ENCODE data around the gene LONP2.
"Not testable (repeated sequence)": the region's sequence is repeated elsewhere in the genome, so short reads cannot be mapped to it uniquely, and the experiment has no call there.

The LONP2 gene

GRCh38 chr16:48235556-48236136, 8.5 kb upstream of the LONP2 start:
- no peak for DNase-seq (ENCODE audit: low read depth in 2 of 2, low spot score in 1 of 2)

- no peak for DNase-seq (ENCODE audit: low read depth in 2 of 2, low spot score in 1 of 2)
Measured at GRCh38 chr16:48236286-48236685, 7.8 kb upstream of the LONP2 start.

- DNase-seq (ENCODE audit: low read depth in 2 of 2, low spot score in 1 of 2), result not testable (repeated sequence)
Measured at GRCh38 chr16:48240147-48240546, 4.0 kb upstream of the LONP2 start.

GRCh38 chr16:48244863-48245195, 729 bp downstream of the LONP2 start:
- no peak for DNase-seq (ENCODE audit: low read depth in 2 of 2, low spot score in 1 of 2)

GRCh38 chr16:48246066-48246465, 2.0 kb downstream of the LONP2 start:
- no peak for DNase-seq (ENCODE audit: low read depth in 2 of 2, low spot score in 1 of 2)

- DNase-seq (ENCODE audit: low read depth in 2 of 2, low spot score in 1 of 2), result no peak
Measured at GRCh38 chr16:48247311-48247710, 3.2 kb downstream of the LONP2 start, which contains the start of gene ABCC11. ABCC11 (minus strand) TSS chr16:48247539; CDS start chr16:48231921, 15,618 bp downstream.

DNA sequence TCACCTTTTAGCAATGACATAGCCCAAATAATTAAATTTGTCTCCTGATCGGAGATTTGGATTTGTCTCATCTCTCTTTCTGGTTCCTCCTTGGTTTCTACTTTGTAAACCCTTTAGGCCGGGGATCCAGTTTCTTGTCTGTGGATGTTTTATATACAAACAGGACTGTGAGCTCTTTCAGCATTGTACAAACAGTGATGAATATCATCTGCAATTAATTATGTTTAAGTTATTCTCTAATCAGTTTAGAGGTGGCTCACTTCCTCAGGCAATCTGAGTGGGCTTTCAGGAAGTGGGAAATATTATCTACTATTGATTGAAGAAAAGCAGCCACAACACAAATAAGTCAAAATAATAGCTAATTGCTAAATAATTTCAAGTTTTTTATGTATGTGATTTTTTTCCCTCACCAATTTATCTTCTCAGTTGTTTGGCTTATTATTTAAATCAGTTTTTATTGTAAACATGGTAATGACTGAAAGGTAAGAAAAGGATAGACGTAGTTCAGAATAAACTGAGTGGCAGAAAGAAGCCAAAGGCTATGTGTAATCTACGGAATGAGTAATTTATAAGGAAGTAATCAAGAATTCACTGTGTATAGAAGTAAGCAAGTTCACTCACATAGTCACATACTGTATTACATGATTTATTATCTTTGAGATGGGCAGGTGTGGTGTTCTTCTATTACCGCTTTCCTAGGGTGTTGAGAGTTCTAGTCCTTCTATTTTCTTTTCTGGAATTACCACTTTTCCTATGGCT, 6.6 kb downstream of the LONP2 start:
- no peak for DNase-seq (ENCODE audit: low read depth in 2 of 2, low spot score in 1 of 2)

DNA sequence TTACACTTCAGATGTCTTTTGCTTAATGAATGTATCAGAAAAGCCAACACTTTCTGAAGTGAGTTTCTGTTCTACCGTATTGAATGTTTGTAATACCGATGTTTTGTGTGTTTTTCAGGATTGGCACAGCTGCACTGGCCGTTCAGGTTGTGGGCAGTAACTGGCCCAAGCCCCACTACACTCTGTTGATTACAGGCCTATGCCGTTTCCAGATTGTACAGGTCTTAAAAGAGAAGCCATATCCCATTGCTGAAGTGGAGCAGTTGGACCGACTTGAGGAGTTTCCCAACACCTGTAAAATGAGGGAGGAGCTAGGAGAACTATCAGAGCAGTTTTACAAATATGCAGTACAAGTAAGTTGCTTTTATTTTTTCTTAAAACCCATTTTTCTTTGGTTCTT, 7.9 kb downstream of the LONP2 start:
- DNase-seq (ENCODE audit: low read depth in 2 of 2, low spot score in 1 of 2), result no peak

GRCh38 chr16:48256579-48257177, 12.6 kb downstream of the LONP2 start:
- no peak for DNase-seq (ENCODE audit: low read depth in 2 of 2, low spot score in 1 of 2)

DNA sequence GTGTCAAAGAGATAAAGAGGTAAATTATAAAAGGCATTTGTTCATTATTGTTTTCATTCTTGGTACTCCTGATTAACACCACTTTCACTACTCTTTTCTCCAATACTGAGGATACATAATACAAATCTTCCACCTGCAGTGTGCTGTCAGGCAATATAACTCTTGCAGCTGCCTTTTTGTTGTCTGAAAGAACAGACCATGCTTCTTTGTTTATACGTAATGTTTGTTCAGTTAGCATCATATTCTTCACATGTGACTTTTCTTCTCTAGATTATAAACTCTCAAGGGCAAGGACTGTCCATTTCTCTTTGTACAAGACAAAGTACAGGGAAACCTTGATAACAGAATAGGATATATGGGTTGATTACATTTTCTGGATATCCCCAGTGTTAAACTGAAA, 17.5 kb downstream of the LONP2 start:
- no peak for DNase-seq (ENCODE audit: low read depth in 2 of 2, low spot score in 1 of 2)

DNA sequence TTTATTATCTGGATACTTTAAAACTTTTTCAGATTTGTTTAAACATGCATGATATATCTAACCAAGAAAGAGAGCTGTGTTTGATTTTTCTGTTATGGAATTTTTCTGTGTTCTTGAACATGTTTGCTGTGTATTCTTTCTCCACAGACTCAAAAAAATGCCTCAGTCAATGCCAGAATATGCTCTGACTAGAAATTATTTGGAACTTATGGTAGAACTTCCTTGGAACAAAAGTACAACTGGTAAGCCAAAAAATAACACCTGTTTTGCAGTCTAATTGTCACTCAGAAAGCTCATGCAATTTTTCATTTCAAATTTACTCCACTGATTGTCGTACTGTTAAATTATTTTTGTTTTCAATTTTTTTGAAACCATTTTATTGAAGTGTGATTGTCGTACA, 18.5 kb downstream of the LONP2 start:
- DNase-seq (ENCODE audit: low read depth in 2 of 2, low spot score in 1 of 2), result no peak

- DNase-seq (ENCODE audit: low read depth in 2 of 2, low spot score in 1 of 2), result no peak
Measured at GRCh38 chr16:48269011-48269410, 24.9 kb downstream of the LONP2 start.

DNA sequence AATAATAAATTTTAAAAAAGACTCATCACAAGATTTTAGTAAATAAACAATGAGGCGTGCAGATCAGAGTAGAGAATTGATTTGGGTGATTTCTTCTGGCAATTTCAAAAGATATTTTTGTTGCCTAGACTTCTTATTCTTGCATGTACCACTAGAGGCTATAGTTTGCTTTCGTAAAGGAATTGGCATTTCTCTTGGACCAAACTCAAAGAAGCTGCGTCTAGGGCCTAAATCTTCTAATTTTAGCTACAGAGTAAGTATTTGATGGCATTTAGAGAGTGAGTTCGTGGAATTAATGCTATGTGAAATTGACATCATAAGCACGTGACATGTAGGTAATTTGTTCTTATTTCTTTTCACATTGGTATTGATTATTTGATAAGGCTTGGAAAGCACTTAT, 27.6 kb downstream of the LONP2 start:
- no peak for DNase-seq (ENCODE audit: low read depth in 2 of 2, low spot score in 1 of 2)

DNA sequence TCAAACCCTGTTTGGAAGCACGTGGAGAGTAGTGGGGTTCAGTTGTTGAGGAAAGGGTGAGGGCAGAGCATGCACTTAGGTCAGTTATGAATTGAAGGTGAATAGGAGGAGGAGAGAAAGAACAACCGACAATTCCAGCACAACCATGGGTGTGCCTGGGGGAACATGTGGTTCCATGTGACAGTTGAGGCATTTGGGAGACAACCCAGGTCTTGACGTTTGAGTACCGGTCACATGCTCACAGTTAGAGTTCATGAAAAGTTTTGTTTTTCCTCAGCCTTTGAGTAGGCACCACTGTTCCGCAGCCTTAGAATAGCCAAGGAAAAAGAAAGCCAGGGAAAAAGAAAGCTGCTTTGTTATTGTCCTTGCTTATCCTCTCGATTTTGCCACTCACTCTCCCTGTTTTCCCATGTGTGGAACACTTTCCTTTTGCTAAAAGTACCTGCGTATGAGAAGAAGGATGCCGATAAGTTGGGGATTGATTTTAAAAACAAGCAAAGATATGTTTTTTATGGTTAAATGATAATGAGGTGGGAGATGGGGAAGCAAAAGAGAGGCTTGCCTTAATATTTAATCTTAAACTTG, 28.8 kb downstream of the LONP2 start:
- no peak for DNase-seq (ENCODE audit: low read depth in 2 of 2, low spot score in 1 of 2)

- DNase-seq (ENCODE audit: low read depth in 2 of 2, low spot score in 1 of 2), result no peak
Measured at GRCh38 chr16:48274476-48274875, 30.4 kb downstream of the LONP2 start.

DNA sequence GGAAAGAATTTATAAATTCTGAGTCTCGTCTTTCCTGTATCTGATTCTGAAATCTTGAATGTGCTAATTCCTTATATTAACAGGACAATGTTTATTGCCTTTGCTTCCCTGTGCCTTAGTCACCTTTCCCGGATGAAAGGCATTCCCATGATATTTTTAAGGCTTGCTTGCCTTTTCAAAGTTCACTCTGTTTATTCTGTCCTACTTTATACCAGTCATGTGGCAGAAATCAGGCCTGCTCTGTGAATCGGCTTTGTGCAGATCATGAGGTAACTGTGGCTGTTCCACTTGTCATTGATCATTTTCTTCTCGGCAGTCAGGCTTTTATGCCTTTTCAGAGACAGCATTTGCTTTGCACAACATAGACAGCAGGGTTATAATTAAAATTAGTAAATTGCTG, 32.0 kb downstream of the LONP2 start:
- DNase-seq (ENCODE audit: low read depth in 2 of 2, low spot score in 1 of 2), result no peak

DNA sequence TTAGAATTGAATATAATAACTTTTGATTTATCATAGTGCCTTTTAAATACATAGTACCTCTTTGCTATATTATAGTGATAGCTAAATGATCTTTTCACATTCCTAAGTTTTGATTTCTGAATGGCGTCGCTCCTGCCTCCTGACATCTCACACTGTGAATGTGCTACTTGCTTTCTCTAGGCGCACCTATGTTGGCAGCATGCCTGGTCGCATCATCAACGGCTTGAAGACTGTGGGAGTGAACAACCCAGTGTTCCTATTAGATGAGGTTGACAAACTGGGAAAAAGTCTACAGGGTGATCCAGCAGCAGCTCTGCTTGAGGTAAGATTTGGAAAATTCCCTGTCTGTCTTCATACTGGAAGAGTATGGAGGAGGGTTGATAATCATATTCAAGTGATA, 33.1 kb downstream of the LONP2 start:
- no peak for DNase-seq (ENCODE audit: low read depth in 2 of 2, low spot score in 1 of 2)

DNA sequence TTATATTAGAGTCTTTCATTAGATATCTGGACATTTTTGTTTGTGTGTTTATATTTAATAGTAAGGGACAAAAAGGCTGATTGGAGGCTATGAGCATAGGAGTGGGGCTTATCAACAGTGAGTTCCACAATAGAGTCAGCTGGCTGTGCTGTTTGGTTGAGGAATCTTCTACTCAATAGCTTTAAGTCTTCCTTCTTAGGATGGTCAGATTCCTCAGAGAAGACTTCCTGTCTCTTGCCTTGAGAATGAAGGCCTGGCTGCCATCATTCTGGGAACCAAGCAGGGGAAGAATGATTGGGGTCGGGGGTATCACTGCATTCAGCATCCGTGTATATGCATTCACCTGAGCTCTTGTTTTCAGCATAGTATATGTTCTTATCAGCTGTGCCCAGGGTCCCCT, 35.1 kb downstream of the LONP2 start:
- no peak for DNase-seq (ENCODE audit: low read depth in 2 of 2, low spot score in 1 of 2)

GRCh38 chr16:48280546-48280945, 36.4 kb downstream of the LONP2 start:
- no peak for DNase-seq (ENCODE audit: low read depth in 2 of 2, low spot score in 1 of 2)

DNA sequence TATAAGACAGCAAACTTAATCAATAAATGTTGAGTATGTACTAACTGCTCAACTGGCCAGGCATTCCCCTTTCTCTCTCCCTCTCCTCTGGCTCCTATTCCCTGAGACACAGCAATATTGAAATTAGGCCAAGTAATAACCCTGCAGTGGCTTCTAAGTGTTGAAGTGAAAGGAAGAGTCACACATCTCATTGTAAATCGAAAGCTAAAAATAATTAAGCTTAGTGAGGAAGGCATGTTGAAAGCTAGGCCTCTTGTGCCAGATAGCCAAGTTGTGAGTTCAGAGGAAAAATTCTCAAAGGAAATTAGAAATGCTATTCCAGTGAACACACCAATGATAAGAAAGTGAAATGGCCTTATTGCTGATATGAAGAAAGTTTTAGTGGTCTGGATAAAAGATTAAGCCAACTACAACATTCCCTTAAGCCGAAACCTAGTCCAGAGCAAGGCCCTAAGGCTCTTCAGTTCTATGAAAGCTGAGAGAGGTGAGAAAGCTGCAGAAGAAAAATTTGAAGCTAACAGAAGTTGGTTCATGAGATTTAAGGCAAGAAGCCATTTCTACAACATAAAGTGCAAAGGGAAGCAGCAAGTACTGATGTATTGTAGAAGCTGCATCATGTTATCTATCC, 38.6 kb downstream of the LONP2 start:
- DNase-seq (ENCODE audit: low read depth in 2 of 2, low spot score in 1 of 2), result no peak

DNA sequence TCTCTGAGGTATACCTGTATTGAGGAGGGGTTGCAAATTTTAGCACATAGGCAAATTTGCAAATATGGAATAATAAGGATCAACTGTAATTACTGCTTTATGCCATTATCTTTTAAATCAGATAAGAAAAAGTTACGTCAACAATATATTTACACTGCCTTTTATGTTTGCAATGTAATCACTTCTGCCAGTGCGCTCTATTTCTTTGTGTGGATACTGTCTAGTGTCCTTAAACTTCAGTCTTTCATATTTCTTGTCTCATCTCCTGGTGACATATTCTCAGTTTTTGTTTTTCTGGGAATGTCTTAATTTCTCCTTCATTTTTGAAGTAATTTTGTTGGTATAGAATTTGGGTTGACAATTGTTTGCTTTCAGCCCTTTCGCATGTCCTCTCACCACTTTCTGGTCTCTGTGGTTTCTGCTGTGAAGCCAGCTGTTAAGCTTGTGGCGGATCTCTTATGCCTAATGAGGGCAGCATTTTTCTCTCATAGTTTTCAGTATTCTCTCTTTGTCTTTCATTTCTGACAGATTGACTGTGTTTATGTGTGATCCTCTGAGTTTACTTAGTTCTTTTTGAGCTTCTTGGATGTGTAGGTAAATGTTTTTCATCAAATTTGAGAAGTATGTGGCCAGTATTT, 40.8 kb downstream of the LONP2 start:
- DNase-seq (ENCODE audit: low read depth in 2 of 2, low spot score in 1 of 2), result no peak
